Mesendoderm (in vitro differentiated cells): Measurements from ENCODE around the gene ACKR2.

Experiments used
- DNase-seq: peaks from one replicate; pipeline ENCODE4 v3.0.0; 2013
- H2AK5ac ChIP-seq: 2 replicates; pipeline ENCODE4 v1.6.1; 2013; ENCODE audit warnings: low read length, inconsistent platforms
- H2BK120ac ChIP-seq: 2 replicates; pipeline ENCODE4 v1.6.1; 2013; ENCODE audit warnings: low read depth, mild to moderate bottlenecking, low read length, moderate library complexity, mixed read lengths
- H2BK15ac ChIP-seq: replicated peaks from 2 replicates; pipeline ENCODE4 v1.6.1; 2013; ENCODE audit warnings: low read depth, mild to moderate bottlenecking, moderate library complexity
- H2BK5ac ChIP-seq: 2 replicates; pipeline ENCODE4 v1.6.1; 2013; ENCODE audit warnings: low read length, inconsistent platforms
- H3K18ac ChIP-seq: 2 replicates; pipeline ENCODE4 v1.6.1; 2013; ENCODE audit warnings: mild to moderate bottlenecking, low read length, mixed read lengths
- H3K23ac ChIP-seq: one replicate; pipeline ENCODE4 v1.6.1; 2013; ENCODE audit warnings: low read length
- H3K27ac ChIP-seq: 2 replicates; pipeline ENCODE4 v1.5.1; 2013; ENCODE audit warnings: low read depth, mild to moderate bottlenecking, inconsistent platforms, low read length, moderate library complexity
- H3K27me3 ChIP-seq: 2 replicates; pipeline ENCODE4 v1.6.1; 2013; ENCODE audit warnings: low read length, control low read depth, mild to moderate bottlenecking, inconsistent platforms; ENCODE audit not compliant: insufficient read depth, poor library complexity
- H3K36me3 ChIP-seq: 2 replicates; pipeline ENCODE4 v1.6.1; 2013; ENCODE audit warnings: low read length, inconsistent platforms; ENCODE audit not compliant: control insufficient read depth, insufficient read depth
- H3K4ac ChIP-seq: one replicate; pipeline ENCODE4 v1.6.1; 2013; ENCODE audit warnings: low read depth, mild to moderate bottlenecking, low read length, moderate library complexity
- H3K4me1 ChIP-seq: 2 replicates; pipeline ENCODE4 v1.6.1; 2013; ENCODE audit warnings: low read depth, low read length, inconsistent platforms; ENCODE audit not compliant: control insufficient read depth
- H3K4me2 ChIP-seq: 2 replicates; pipeline ENCODE4 v1.6.1; 2013; ENCODE audit warnings: low read length
- H3K4me3 ChIP-seq: 2 replicates; pipeline ENCODE4 v1.5.1; 2013; ENCODE audit warnings: mild to moderate bottlenecking, low read length
- H3K56ac ChIP-seq: one replicate; pipeline ENCODE4 v1.6.1; 2013; ENCODE audit warnings: low read length
- H3K79me1 ChIP-seq: 2 replicates; pipeline ENCODE4 v1.6.1; 2013; ENCODE audit warnings: low read length, inconsistent platforms
- H3K79me2 ChIP-seq: 2 replicates; pipeline ENCODE4 v1.6.1; 2013; ENCODE audit warnings: mild to moderate bottlenecking, low read length; ENCODE audit not compliant: control insufficient read depth, insufficient read depth
- H3K9ac ChIP-seq: 2 replicates; pipeline ENCODE4 v1.6.1; 2013; ENCODE audit warnings: low read length, inconsistent platforms
- H4K5ac ChIP-seq: one replicate; pipeline ENCODE4 v1.6.1; 2013; ENCODE audit warnings: low read length
- H4K8ac ChIP-seq: one replicate; pipeline ENCODE4 v1.6.1; 2013; ENCODE audit warnings: low read depth, mild to moderate bottlenecking, control low read depth, low read length, moderate library complexity
- WGBS: extraction: QIAGEN DNeasy Blood & Tissue Kit; methylation state at CpG from one replicate; pipeline ENCODE4 v1.1.7; 2013; ENCODE audit warnings: low lambda C conversion rate, missing lambda C conversion rate; ENCODE audit not compliant: insufficient coverage; ENCODE audit errors: extremely low coverage; 5-methylcytosine and 5-hydroxymethylcytosine counted together

Gene ACKR2

GRCh38 chr3:42780398-42780797 lies 28.8 kb upstream of the ACKR2 start:
- Histone ChIP-seq H3K4me3 (no peak overlapping the region), H3K56ac (no peak overlapping the region), H3K36me3 (peaks cover 2% of the 10 kb centered on the region), H2BK15ac (no peak overlapping the region), H3K4me1 (no peaks in the 10 kb centered on the region), H3K23ac (no peak overlapping the region), H3K4me2 (no peak overlapping the region), H3K79me1 (no peaks in the 10 kb centered on the region), H4K5ac (no peak overlapping the region), H3K4ac (no peak overlapping the region), H3K79me2 (no peaks in the 10 kb centered on the region), H3K27me3 (no peaks in the 10 kb centered on the region), H2BK5ac (no peak overlapping the region), H3K27ac (no peak overlapping the region), H2AK5ac (no peak overlapping the region), H2BK120ac (no peak overlapping the region), H3K9ac (no peak overlapping the region), H3K18ac (no peak overlapping the region), H4K8ac (no peak overlapping the region)
- DNase-seq = no peak
- no CpG with 5 or more reads among the region's 3 CpGs for WGBS

GRCh38 chr3:42780892-42781700 lies 28.1 kb upstream of the ACKR2 start:
- H3K56ac ChIP-seq = no peak overlapping the region
- no peak overlapping the region for H3K23ac ChIP-seq
- H4K5ac ChIP-seq = no peak overlapping the region
- no peaks in the 10 kb centered on the region for H3K4me1 ChIP-seq
- H3K4me2 ChIP-seq = no peak overlapping the region
- no peak overlapping the region for H3K27ac ChIP-seq
- H2AK5ac ChIP-seq = no peak overlapping the region
- no peaks in the 10 kb centered on the region for H3K27me3 ChIP-seq
- no peak overlapping the region for H4K8ac ChIP-seq
- DNase-seq = peak; percentile 79
- no peaks in the 10 kb centered on the region for H3K79me2 ChIP-seq
- H3K36me3 ChIP-seq = peaks cover 2% of the 10 kb centered on the region
- H3K4me3 ChIP-seq = no peak overlapping the region
- no peak overlapping the region for H3K4ac ChIP-seq
- no peak overlapping the region for H3K9ac ChIP-seq
- WGBS = no CpG with 5 or more reads among the region's 11 CpGs
- H3K79me1 ChIP-seq = no peaks in the 10 kb centered on the region
- H2BK120ac ChIP-seq = no peak overlapping the region
- no peak overlapping the region for H2BK5ac ChIP-seq
- no peak overlapping the region for H3K18ac ChIP-seq
- no peak overlapping the region for H2BK15ac ChIP-seq

GRCh38 chr3:42786212-42786611 lies 23.0 kb upstream of the ACKR2 start:
- no peaks in the 10 kb centered on the region for H3K4me1 ChIP-seq
- H3K9ac ChIP-seq = no peak overlapping the region
- no peak overlapping the region for H3K4me3 ChIP-seq
- DNase-seq = no peak
- no peak overlapping the region for H2AK5ac ChIP-seq
- H4K5ac ChIP-seq = no peak overlapping the region
- H3K27me3 ChIP-seq = no peaks in the 10 kb centered on the region
- peaks cover 2% of the 10 kb centered on the region for H3K79me2 ChIP-seq
- no CpG with 5 or more reads among the region's 1 CpG for WGBS
- no peak overlapping the region for H2BK120ac ChIP-seq
- peaks cover 2% of the 10 kb centered on the region for H3K79me1 ChIP-seq
- no peak overlapping the region for H3K27ac ChIP-seq
- H3K4ac ChIP-seq = no peak overlapping the region
- H4K8ac ChIP-seq = no peak overlapping the region
- no peak overlapping the region for H3K56ac ChIP-seq
- H2BK15ac ChIP-seq = no peak overlapping the region
- H2BK5ac ChIP-seq = no peak overlapping the region
- H3K23ac ChIP-seq = no peak overlapping the region
- no peak overlapping the region for H3K4me2 ChIP-seq
- no peak overlapping the region for H3K18ac ChIP-seq
- no peaks in the 10 kb centered on the region for H3K36me3 ChIP-seq

DNA sequence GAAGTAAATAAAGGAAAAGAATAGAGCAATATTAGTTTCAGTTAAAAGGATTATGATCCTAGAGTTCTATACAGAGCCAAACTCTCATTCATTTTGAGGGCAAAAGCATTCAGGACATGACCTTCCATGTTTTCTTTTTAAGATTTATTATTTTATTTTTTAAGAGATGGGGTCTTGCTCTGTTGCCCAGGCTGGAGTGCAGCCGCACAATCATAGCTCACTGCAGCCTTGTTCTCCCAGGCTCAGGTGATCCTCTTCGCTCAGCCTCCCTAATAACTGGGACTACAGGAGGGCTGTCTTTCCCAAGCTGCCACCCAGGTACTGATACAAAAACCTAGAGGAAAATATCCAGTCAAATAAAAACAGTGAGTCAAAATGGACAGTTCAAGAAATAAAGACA lies 22.6 kb upstream of the ACKR2 start:
- Histone ChIP-seq H3K9ac (no peak overlapping the region), H3K4me1 (no peaks in the 10 kb centered on the region), H2BK120ac (no peak overlapping the region), H3K56ac (no peak overlapping the region), H3K18ac (no peak overlapping the region), H3K4ac (no peak overlapping the region), H2AK5ac (no peak overlapping the region), H3K4me3 (no peak overlapping the region), H2BK5ac (no peak overlapping the region), H4K8ac (no peak overlapping the region), H4K5ac (no peak overlapping the region), H2BK15ac (no peak overlapping the region), H3K36me3 (no peaks in the 10 kb centered on the region), H3K23ac (no peak overlapping the region), H3K27ac (no peak overlapping the region), H3K4me2 (no peak overlapping the region), H3K79me2 (peaks cover 2% of the 10 kb centered on the region), H3K79me1 (peaks cover 2% of the 10 kb centered on the region), H3K27me3 (no peaks in the 10 kb centered on the region)
- WGBS = no CpG with 5 or more reads among the region's 2 CpGs
- no peak for DNase-seq

- Histone ChIP-seq H2BK15ac (no peak overlapping the region), H3K4me3 (no peak overlapping the region), H4K8ac (no peak overlapping the region), H2BK5ac (no peak overlapping the region), H2AK5ac (no peak overlapping the region), H3K27me3 (no peaks in the 10 kb centered on the region), H3K27ac (no peak overlapping the region), H3K79me1 (peaks cover 7% of the 10 kb centered on the region), H3K23ac (no peak overlapping the region), H3K9ac (no peak overlapping the region), H3K56ac (no peak overlapping the region), H3K4me2 (no peak overlapping the region), H4K5ac (no peak overlapping the region), H3K4me1 (no peaks in the 10 kb centered on the region), H3K79me2 (peaks cover 7% of the 10 kb centered on the region), H3K18ac (no peak overlapping the region), H3K4ac (no peak overlapping the region), H3K36me3 (peaks cover 4% of the 10 kb centered on the region), H2BK120ac (no peak overlapping the region)
- no peak for DNase-seq
- WGBS = no CpG with 5 or more reads among the region's 6 CpGs
Measured at GRCh38 chr3:42790714-42791229, 18.5 kb upstream of the ACKR2 start.
